GM23338 (cell line): ENCODE data around the gene PKNOX2. TPM values are rescaled to one million over a fixed set of nuclear protein-coding genes. Genes with fewer than 3 reads are reported as not detected.

Experiments
- ATAC-seq: fragments of 200-7000 bp; cut with Tn5 transposase; 3 replicates; pipeline ENCODE4 v1.9.1; 2020
- DNase-seq: peaks from one replicate; pipeline ENCODE4 v3.0.0-alpha.2; 2015; ENCODE audit warnings: low spot score
- H2AFZ ChIP-seq: fragments of 200-600 bp; sonication (generic); 2 replicates; pipeline ENCODE4 v1.8.0; 2016; ENCODE audit warnings: antibody characterized with exemption, mild to moderate bottlenecking, moderate library complexity
- H3F3A ChIP-seq: fragments of 200-600 bp; sonication (generic); replicated peaks from 2 replicates; pipeline ENCODE4 v1.8.0; 2017; ENCODE audit warnings: antibody characterized with exemption, mixed run types, low read depth
- H3K27ac ChIP-seq: fragments of 200-600 bp; sonication (generic); 2 replicates; pipeline ENCODE4 v1.6.1; 2016; ENCODE audit warnings: low read depth
- H3K27me3 ChIP-seq: fragments of 200-600 bp; sonication (generic); 2 replicates; pipeline ENCODE4 v1.8.0; 2016; ENCODE audit warnings: mild to moderate bottlenecking, mixed run types, moderate library complexity; ENCODE audit not compliant: insufficient read depth
- H3K36me3 ChIP-seq: fragments of 200-600 bp; sonication (generic); 2 replicates; pipeline ENCODE4 v1.8.0; 2016; ENCODE audit warnings: mild to moderate bottlenecking; ENCODE audit not compliant: insufficient read depth
- H3K4me1 ChIP-seq: fragments of 200-600 bp; sonication (generic); 2 replicates; pipeline ENCODE4 v1.8.0; 2016; ENCODE audit warnings: mild to moderate bottlenecking, moderate library complexity; ENCODE audit not compliant: insufficient read depth
- H3K4me2 ChIP-seq: fragments of 200-600 bp; sonication (generic); 2 replicates; pipeline ENCODE4 v1.7.1; 2017; ENCODE audit warnings: mixed run types
- H3K4me3 ChIP-seq: fragments of 200-600 bp; sonication (generic); 2 replicates; pipeline ENCODE4 v1.6.1; 2016; ENCODE audit warnings: mixed run types
- H3K79me2 ChIP-seq: fragments of 200-600 bp; sonication (generic); replicated peaks from 2 replicates; pipeline ENCODE4 v1.8.0; 2017; ENCODE audit warnings: mild to moderate bottlenecking; ENCODE audit not compliant: insufficient read depth
- H3K9me2 ChIP-seq: fragments of 200-600 bp; sonication (generic); 2 replicates; pipeline ENCODE4 v1.8.0; 2017; ENCODE audit not compliant: insufficient read depth
- H4K20me1 ChIP-seq: fragments of 200-600 bp; sonication (generic); replicated peaks from 2 replicates; pipeline ENCODE4 v1.8.0; 2017; ENCODE audit warnings: mild to moderate bottlenecking; ENCODE audit not compliant: insufficient read depth
- H3K27ac Mint-ChIP-seq: 2 replicates; pipeline ENCODE4 v1.8.0; 2020; ENCODE audit warnings: inconsistent platforms, mild to moderate bottlenecking, moderate library complexity, mixed read lengths
- H3K27me3 Mint-ChIP-seq: 3 replicates; pipeline ENCODE4 v1.8.0; 2022; ENCODE audit warnings: low read depth, mild to moderate bottlenecking, moderate library complexity, mixed read lengths, inconsistent platforms; ENCODE audit not compliant: insufficient read depth, poor library complexity
- H3K36me3 Mint-ChIP-seq: 3 replicates; pipeline ENCODE4 v1.8.0; 2021; ENCODE audit warnings: low read depth, mild to moderate bottlenecking, inconsistent platforms, moderate library complexity, mixed read lengths
- H3K4me1 Mint-ChIP-seq: 3 replicates; pipeline ENCODE4 v1.8.0; 2020; ENCODE audit warnings: mild to moderate bottlenecking, inconsistent platforms, mixed read lengths
- H3K4me3 Mint-ChIP-seq: 3 replicates; pipeline ENCODE4 v1.8.0; 2021; ENCODE audit warnings: moderate library complexity, mild to moderate bottlenecking, inconsistent platforms, mixed read lengths
- H3K9me3 Mint-ChIP-seq: 3 replicates; pipeline ENCODE4 v1.8.0; 2020; ENCODE audit warnings: moderate library complexity, mild to moderate bottlenecking, inconsistent platforms, mixed read lengths
- CREB1 ChIP-seq: fragments of 250-450 bp; sonication (Bioruptor Pico); IDR thresholded peaks from 2 replicates; pipeline ENCODE4 v1.5.0; 2020; ENCODE audit warnings: low read depth, mild to moderate bottlenecking, moderate library complexity
- EZH2 ChIP-seq: fragments of 200-600 bp; sonication (generic); IDR thresholded peaks from one replicate; pipeline ENCODE4 v1.8.0; 2017; ENCODE audit warnings: antibody characterized with exemption, mild to moderate bottlenecking, low read depth; ENCODE audit not compliant: unreplicated experiment
- JUNB ChIP-seq: IDR thresholded peaks from one replicate; pipeline ENCODE4 v1.6.1; 2016; ENCODE audit warnings: antibody characterized with exemption; ENCODE audit not compliant: unreplicated experiment
- NANOG ChIP-seq: IDR thresholded peaks from 2 replicates; pipeline ENCODE4 v1.6.1; 2016; ENCODE audit warnings: antibody characterized with exemption, borderline replicate concordance
- POLR2AphosphoS5 ChIP-seq: IDR thresholded peaks from 2 replicates; pipeline ENCODE4 v1.6.1; 2016; ENCODE audit warnings: antibody characterized with exemption, low read depth
- STAT1 ChIP-seq: IDR thresholded peaks from one replicate; pipeline ENCODE4 v1.6.1; 2016; ENCODE audit warnings: antibody characterized with exemption; ENCODE audit not compliant: unreplicated experiment
- ZNF114 ChIP-seq: fragments of 250-450 bp; sonication (Bioruptor Pico); IDR thresholded peaks from 2 replicates; pipeline ENCODE4 v1.5.0; 2020; ENCODE audit warnings: mild to moderate bottlenecking, moderate library complexity
- ZNF331 ChIP-seq: fragments of 250-450 bp; sonication (Bioruptor Pico); IDR thresholded peaks from 2 replicates; pipeline ENCODE4 v1.5.0; 2020; ENCODE audit warnings: low read depth, mild to moderate bottlenecking, moderate library complexity
- ZNF462 ChIP-seq: fragments of 250-450 bp; sonication (Bioruptor Pico); IDR thresholded peaks from 2 replicates; pipeline ENCODE4 v1.5.0; 2020; ENCODE audit warnings: mild to moderate bottlenecking, moderate library complexity
- polyA plus RNA-seq: library from polyadenylated mRNA; unstranded; fragments of >200 nt; fragmentation: Nextera tagmentation; extraction: Ambion mirVana; gene quantifications from 2 replicates; pipeline ENCODE4 v1.2.1, GENCODE V29; 2016
- total RNA-seq: library from RNA; depleted of rRNA; stranded (reverse); fragments of >200 nt; shearing (Covaris generic); gene quantifications from 2 replicates; pipeline ENCODE4 v1.2.3, GENCODE V29; 2014
- TF ChIP-seq, protein P1 (sequence below): IDR thresholded peaks from 2 replicates; pipeline ENCODE4 v1.6.1; 2016; ENCODE audit warnings: antibody characterized with exemption
- TF ChIP-seq, protein P2 (sequence below), 2 experiments: fragments of 200-600 bp in 1 of 2; sonication (generic) in 1 of 2; conservative IDR thresholded peaks; 2 replicates each; pipeline versions ENCODE4 v1.5.1 to v1.6.1; 2016 to 2017; ENCODE audit warnings: antibody characterized with exemption in 2 of 2, low read depth in 2 of 2, mild to moderate bottlenecking in 2 of 2, moderate library complexity in 1 of 2

Gene PKNOX2
- total and polyA plus RNA-seq, 2 experiments from 2014 or later = 0.42 to 0.83 TPM

DNA sequence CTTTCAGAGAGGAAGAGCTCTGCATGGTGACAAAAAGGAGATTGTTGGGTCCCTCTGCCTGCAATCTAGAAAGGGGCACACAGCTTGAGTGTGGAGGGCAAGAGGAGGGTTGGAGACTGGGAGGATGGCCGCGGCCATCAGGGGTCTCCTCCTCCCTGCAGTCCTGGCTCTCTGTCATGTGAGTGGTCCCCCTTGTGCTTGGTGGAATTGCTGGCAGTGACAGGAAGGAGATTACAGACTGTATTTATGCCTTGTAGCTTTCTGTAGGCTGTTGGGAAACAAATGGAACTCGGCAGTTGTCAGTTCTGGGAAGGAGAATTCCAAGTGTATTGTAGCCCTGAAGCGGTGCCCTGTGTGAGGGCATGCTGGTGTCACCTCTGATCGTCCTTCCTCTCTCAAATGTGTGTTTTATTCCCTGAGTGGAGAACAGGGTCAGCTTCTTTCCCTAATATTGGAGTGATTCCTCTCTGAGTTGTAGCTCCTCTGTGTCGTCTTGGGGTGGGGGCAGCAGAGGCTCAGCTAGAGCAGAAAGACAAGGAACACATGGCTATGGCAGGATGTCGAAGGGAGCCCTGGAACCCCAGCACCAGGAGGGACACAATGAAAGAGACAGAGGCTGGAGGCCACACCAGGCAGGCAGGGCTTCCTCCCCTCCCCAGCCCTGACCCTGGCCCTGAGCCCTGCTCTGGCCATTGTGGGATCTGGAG is 163.1 kb downstream of the PKNOX2 start:
- no peak overlapping the region for H2AFZ ChIP-seq
- H3K4me3 Mint-ChIP-seq = no peak overlapping the region
- no peak overlapping the region for H3K27ac ChIP-seq
- no peaks in the 10 kb centered on the region for H3K27me3 ChIP-seq
- H3K27ac Mint-ChIP-seq = no peak overlapping the region
- no peaks in the 10 kb centered on the region for H3K9me3 Mint-ChIP-seq
- H3K9me2 ChIP-seq = no peaks in the 10 kb centered on the region; the same call in 1 of the 2 replicates
- ATAC-seq (no peak), DNase-seq (no peak)
- no peak overlapping the region for H3K4me2 ChIP-seq
- no peaks in the 10 kb centered on the region for H3K79me2 ChIP-seq
- no peak for TF ChIP-seq POLR2AphosphoS5
- TF ChIP-seq, protein P1, sequence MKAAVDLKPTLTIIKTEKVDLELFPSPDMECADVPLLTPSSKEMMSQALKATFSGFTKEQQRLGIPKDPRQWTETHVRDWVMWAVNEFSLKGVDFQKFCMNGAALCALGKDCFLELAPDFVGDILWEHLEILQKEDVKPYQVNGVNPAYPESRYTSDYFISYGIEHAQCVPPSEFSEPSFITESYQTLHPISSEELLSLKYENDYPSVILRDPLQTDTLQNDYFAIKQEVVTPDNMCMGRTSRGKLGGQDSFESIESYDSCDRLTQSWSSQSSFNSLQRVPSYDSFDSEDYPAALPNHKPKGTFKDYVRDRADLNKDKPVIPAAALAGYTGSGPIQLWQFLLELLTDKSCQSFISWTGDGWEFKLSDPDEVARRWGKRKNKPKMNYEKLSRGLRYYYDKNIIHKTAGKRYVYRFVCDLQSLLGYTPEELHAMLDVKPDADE = no peak
- TF ChIP-seq NANOG = no peak
- H3K4me1 ChIP-seq = no peaks in the 10 kb centered on the region; the same call in 1 of the 2 replicates
- H3K27me3 Mint-ChIP-seq = peaks cover 10% of the 10 kb centered on the region
- peaks cover 26% of the 10 kb centered on the region for H3K4me1 Mint-ChIP-seq
- no peak overlapping the region for H3K4me3 ChIP-seq
- H3F3A ChIP-seq = no peaks in the 10 kb centered on the region
- no peaks in the 10 kb centered on the region; the same call in 2 of the 3 replicates for H3K36me3 Mint-ChIP-seq
- H3K36me3 ChIP-seq = no peaks in the 10 kb centered on the region
- H4K20me1 ChIP-seq = no peaks in the 10 kb centered on the region

- Histone ChIP-seq H3K4me2 (no peak overlapping the region), H3K27me3 (no peaks in the 10 kb centered on the region), H3K4me3 (no peak overlapping the region), H3F3A (no peaks in the 10 kb centered on the region), H2AFZ (no peak overlapping the region), H3K27ac (no peak overlapping the region), H3K79me2 (no peaks in the 10 kb centered on the region), H3K4me1 (no peaks in the 10 kb centered on the region; the same call in 1 of the 2 replicates), H4K20me1 (no peaks in the 10 kb centered on the region), H3K36me3 (no peaks in the 10 kb centered on the region), H3K9me2 (no peaks in the 10 kb centered on the region; the same call in 1 of the 2 replicates)
- no peaks in the 10 kb centered on the region for H3K9me3 Mint-ChIP-seq
- no peak overlapping the region for H3K4me3 Mint-ChIP-seq
- TF ChIP-seq, protein P2, sequence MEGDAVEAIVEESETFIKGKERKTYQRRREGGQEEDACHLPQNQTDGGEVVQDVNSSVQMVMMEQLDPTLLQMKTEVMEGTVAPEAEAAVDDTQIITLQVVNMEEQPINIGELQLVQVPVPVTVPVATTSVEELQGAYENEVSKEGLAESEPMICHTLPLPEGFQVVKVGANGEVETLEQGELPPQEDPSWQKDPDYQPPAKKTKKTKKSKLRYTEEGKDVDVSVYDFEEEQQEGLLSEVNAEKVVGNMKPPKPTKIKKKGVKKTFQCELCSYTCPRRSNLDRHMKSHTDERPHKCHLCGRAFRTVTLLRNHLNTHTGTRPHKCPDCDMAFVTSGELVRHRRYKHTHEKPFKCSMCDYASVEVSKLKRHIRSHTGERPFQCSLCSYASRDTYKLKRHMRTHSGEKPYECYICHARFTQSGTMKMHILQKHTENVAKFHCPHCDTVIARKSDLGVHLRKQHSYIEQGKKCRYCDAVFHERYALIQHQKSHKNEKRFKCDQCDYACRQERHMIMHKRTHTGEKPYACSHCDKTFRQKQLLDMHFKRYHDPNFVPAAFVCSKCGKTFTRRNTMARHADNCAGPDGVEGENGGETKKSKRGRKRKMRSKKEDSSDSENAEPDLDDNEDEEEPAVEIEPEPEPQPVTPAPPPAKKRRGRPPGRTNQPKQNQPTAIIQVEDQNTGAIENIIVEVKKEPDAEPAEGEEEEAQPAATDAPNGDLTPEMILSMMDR (conservative IDR thresholded peaks at IDR 0.05; ENCODE audit: low read depth in 2 of 2) = no peak
- TF ChIP-seq JUNB (no peak), POLR2AphosphoS5 (no peak), NANOG (no peak), CREB1 (CRISPR knock-in tag) (no peak), ZNF331 (CRISPR knock-in tag) (no peak), EZH2 (no peak), ZNF114 (no peak), ZNF462 (CRISPR knock-in tag) (no peak), STAT1 (no peak)
- TF ChIP-seq, protein P1 = no peak
- peaks cover 10% of the 10 kb centered on the region for H3K27me3 Mint-ChIP-seq
- ATAC-seq (no peak), DNase-seq (no peak)
- H3K36me3 Mint-ChIP-seq = no peaks in the 10 kb centered on the region; the same call in 2 of the 3 replicates
- H3K27ac Mint-ChIP-seq = no peak overlapping the region
- peaks cover 26% of the 10 kb centered on the region for H3K4me1 Mint-ChIP-seq
Measured at GRCh38 chr11:125328225-125328580, 163.7 kb downstream of the PKNOX2 start.
